Measurements from ENCODE around the gene RERE. TPM values are rescaled to one million over a fixed set of nuclear protein-coding genes. Genes with fewer than 3 reads are reported as not detected.

RERE gene
- 100 to 1,000 TPM in 1 of 2 experiments, 10 to 100 TPM in 1; 96.6 to 101 TPM for total RNA-seq

- H3K27ac Mint-ChIP-seq = peak within 1 kb of the TSS; percentile 75
- ChIA-PET CTCF (interaction anchor here (1.0 to 3.7 kb wide), 3 partner anchors 32 to 256 kb away, joined by 3 to 21 read pairs (median 3); no protein-coding TSS in a partner anchor), POLR2A (interaction anchor here (0.5 to 3.5 kb wide), 8 partner anchors 49 to 393 kb away, joined by 3 to 26 read pairs (median 3); partner anchors contain the start of gene ENO1)
- H3K4me3 Mint-ChIP-seq = peak within 1 kb of the TSS; percentile 82
- peaks cover 7% of the 10 kb centered on the region for H3K36me3 Mint-ChIP-seq (ENCODE audit: low read depth)
- peaks cover 7% of the 10 kb centered on the region for H3K27me3 Mint-ChIP-seq
- DNase-seq = peak; percentile 97
- H3K9me3 Mint-ChIP-seq = no peaks in the 10 kb centered on the region
- peaks cover 48% of the 10 kb centered on the region for H3K4me1 Mint-ChIP-seq
Observed at GRCh38 chr1:8817412-8818324, at the start of gene RERE. Gene RERE, minus strand, starts transcription at chr1:8817640.

- H3K36me3 Mint-ChIP-seq (ENCODE audit: low read depth) = peaks cover 95% of the 10 kb centered on the region
- H3K27me3 Mint-ChIP-seq = no peaks in the 10 kb centered on the region
- peak overlapping the region; percentile 70 for H3K27ac Mint-ChIP-seq
- DNase-seq = no peak
- no peak overlapping the region for H3K4me3 Mint-ChIP-seq
- H3K4me1 Mint-ChIP-seq = peaks cover 69% of the 10 kb centered on the region
- CTCF ChIA-PET = interaction anchor here (0.7 to 4.5 kb wide), 3 partner anchors 8 to 138 kb away, joined by 3 to 20 read pairs (median 5); no protein-coding TSS in a partner anchor
- POLR2A ChIA-PET = interaction anchor here (0.9 to 14.5 kb wide), 7 partner anchors 7 to 138 kb away, joined by 3 to 221 read pairs (median 7); partner anchors contain the start of genes ENO1 and RERE
- no peaks in the 10 kb centered on the region for H3K9me3 Mint-ChIP-seq
Observed at GRCh38 chr1:8866792-8867415, 49.5 kb upstream of the RERE start.

- Mint-ChIP-seq H3K4me1 (peaks cover 67% of the 10 kb centered on the region), H3K27me3 (no peaks in the 10 kb centered on the region), H3K27ac (peak overlapping the region; percentile 70), H3K36me3 (ENCODE audit: low read depth) (peaks cover 95% of the 10 kb centered on the region), H3K4me3 (no peak overlapping the region), H3K9me3 (no peaks in the 10 kb centered on the region)
- ChIA-PET CTCF (interaction anchor here (0.7 to 4.5 kb wide), 4 partner anchors 8 to 139 kb away, joined by 3 to 20 read pairs (median 6); no protein-coding TSS in a partner anchor), POLR2A (interaction anchor here (0.6 to 14.5 kb wide), 7 partner anchors 7 to 139 kb away, joined by 3 to 221 read pairs (median 9); partner anchors contain the start of genes ENO1 and RERE)
- DNase-seq = no peak
Observed at GRCh38 chr1:8866173-8866791, 48.8 kb upstream of the RERE start.

- no peak for DNase-seq
- CTCF ChIA-PET = interaction anchor here (0.8 to 4.5 kb wide), 3 partner anchors 16 to 140 kb away, joined by 3 to 20 read pairs (median 7); no protein-coding TSS in a partner anchor
- Mint-ChIP-seq H3K27me3 (no peaks in the 10 kb centered on the region), H3K9me3 (no peaks in the 10 kb centered on the region), H3K27ac (peak overlapping the region; percentile 44), H3K4me3 (no peak overlapping the region), H3K4me1 (peaks cover 65% of the 10 kb centered on the region), H3K36me3 (ENCODE audit: low read depth) (peaks cover 93% of the 10 kb centered on the region)
- POLR2A ChIA-PET = interaction anchor here (1.0 to 14.5 kb wide), 6 partner anchors 8 to 140 kb away, joined by 3 to 221 read pairs (median 6); partner anchors contain the start of gene ENO1
Observed at GRCh38 chr1:8864713-8865344, 47.4 kb upstream of the RERE start.

GRCh38 chr1:8863794-8864233 lies 46.4 kb upstream of the RERE start:
- H3K27ac Mint-ChIP-seq = no peak overlapping the region
- no peaks in the 10 kb centered on the region for H3K27me3 Mint-ChIP-seq
- H3K9me3 Mint-ChIP-seq = no peaks in the 10 kb centered on the region
- CTCF ChIA-PET = interaction anchor here (0.6 to 4.5 kb wide), 4 partner anchors 15 to 141 kb away, joined by 3 to 20 read pairs (median 4); no protein-coding TSS in a partner anchor
- no peak overlapping the region for H3K4me3 Mint-ChIP-seq
- POLR2A ChIA-PET = interaction anchor here (1.1 to 14.5 kb wide), 4 partner anchors 7 to 141 kb away, joined by 3 to 221 read pairs (median 62); partner anchors contain the start of gene ENO1
- no peak for DNase-seq
- peaks cover 64% of the 10 kb centered on the region for H3K4me1 Mint-ChIP-seq
- H3K36me3 Mint-ChIP-seq (ENCODE audit: low read depth) = peaks cover 92% of the 10 kb centered on the region

- Mint-ChIP-seq H3K4me3 (no peak overlapping the region), H3K4me1 (peaks cover 69% of the 10 kb centered on the region), H3K36me3 (ENCODE audit: low read depth) (peaks cover 95% of the 10 kb centered on the region), H3K9me3 (no peaks in the 10 kb centered on the region), H3K27ac (peak overlapping the region; percentile 45), H3K27me3 (no peaks in the 10 kb centered on the region)
- DNase-seq = no peak
- ChIA-PET CTCF (interaction anchor here (0.6 to 7.6 kb wide), 8 partner anchors 10 to 142 kb away, joined by 3 to 72 read pairs (median 5); no protein-coding TSS in a partner anchor), POLR2A (interaction anchor here (0.6 to 14.5 kb wide), 5 partner anchors 8 to 83 kb away, joined by 3 to 221 read pairs (median 4); partner anchors contain the start of gene ENO1)
Observed at GRCh38 chr1:8863138-8863537, 45.7 kb upstream of the RERE start.

GRCh38 chr1:8862528-8862927 lies 45.1 kb upstream of the RERE start:
- peaks cover 68% of the 10 kb centered on the region for H3K4me1 Mint-ChIP-seq
- CTCF ChIA-PET = interaction anchor here (0.6 to 7.6 kb wide), 14 partner anchors 11 to 142 kb away, joined by 3 to 72 read pairs (median 3); partner anchors contain the start of gene ENO1
- POLR2A ChIA-PET = interaction anchor here (0.6 to 14.5 kb wide), 5 partner anchors 8 to 84 kb away, joined by 3 to 221 read pairs (median 4); partner anchors contain the start of gene ENO1
- H3K27ac Mint-ChIP-seq = peak overlapping the region; percentile 45
- peaks cover 94% of the 10 kb centered on the region for H3K36me3 Mint-ChIP-seq (ENCODE audit: low read depth)
- no peaks in the 10 kb centered on the region for H3K27me3 Mint-ChIP-seq
- no peaks in the 10 kb centered on the region for H3K9me3 Mint-ChIP-seq
- no peak for DNase-seq
- no peak overlapping the region for H3K4me3 Mint-ChIP-seq

- ChIA-PET CTCF (interaction anchor here (0.5 to 7.6 kb wide), 10 partner anchors 8 to 250 kb away, joined by 3 to 72 read pairs (median 6); no protein-coding TSS in a partner anchor), POLR2A (interaction anchor here (1.2 to 14.5 kb wide), 6 partner anchors 10 to 144 kb away, joined by 4 to 221 read pairs (median 10); partner anchors contain the start of gene ENO1)
- peak overlapping the region; percentile 56 for H3K27ac Mint-ChIP-seq
- H3K36me3 Mint-ChIP-seq (ENCODE audit: low read depth) = peaks cover 92% of the 10 kb centered on the region
- peaks cover 56% of the 10 kb centered on the region for H3K4me1 Mint-ChIP-seq
- no peak for DNase-seq
- no peaks in the 10 kb centered on the region for H3K9me3 Mint-ChIP-seq
- no peaks in the 10 kb centered on the region for H3K27me3 Mint-ChIP-seq
- no peak overlapping the region for H3K4me3 Mint-ChIP-seq
Observed at GRCh38 chr1:8860738-8861516, 43.5 kb upstream of the RERE start.

GRCh38 chr1:8858888-8859706 lies 41.7 kb upstream of the RERE start:
- peaks cover 56% of the 10 kb centered on the region for H3K4me1 Mint-ChIP-seq
- no peaks in the 10 kb centered on the region for H3K9me3 Mint-ChIP-seq
- ChIA-PET CTCF (interaction anchor here (0.6 to 7.6 kb wide), 18 partner anchors 8 to 290 kb away, joined by 3 to 72 read pairs (median 4); partner anchors contain the start of gene ENO1), POLR2A (interaction anchor here (0.6 to 14.5 kb wide), 11 partner anchors 10 to 146 kb away, joined by 3 to 221 read pairs (median 4); partner anchors contain the start of gene ENO1)
- peak overlapping the region; percentile 77 for H3K27ac Mint-ChIP-seq
- H3K4me3 Mint-ChIP-seq = no peak overlapping the region
- peaks cover 74% of the 10 kb centered on the region for H3K36me3 Mint-ChIP-seq (ENCODE audit: low read depth)
- peak; percentile 54 for DNase-seq
- H3K27me3 Mint-ChIP-seq = no peaks in the 10 kb centered on the region

- Mint-ChIP-seq H3K27me3 (no peaks in the 10 kb centered on the region), H3K9me3 (no peaks in the 10 kb centered on the region), H3K4me1 (peaks cover 48% of the 10 kb centered on the region), H3K27ac (peak overlapping the region; percentile 77), H3K36me3 (ENCODE audit: low read depth) (peaks cover 65% of the 10 kb centered on the region), H3K4me3 (peak overlapping the region; percentile 18)
- DNase-seq = peak; percentile 54
- POLR2A ChIA-PET = interaction anchor here (1.1 to 14.5 kb wide), 6 partner anchors 10 to 147 kb away, joined by 3 to 221 read pairs (median 16); partner anchors contain the start of gene ENO1
- CTCF ChIA-PET = interaction anchor here (0.8 to 7.6 kb wide), 10 partner anchors 10 to 147 kb away, joined by 3 to 72 read pairs (median 6); partner anchors contain the start of gene ENO1
Observed at GRCh38 chr1:8858112-8858668, 40.8 kb upstream of the RERE start.

Data from activated CD4-positive, alpha-beta memory T cell treated with anti-CD3 and anti-CD28 coated beads, Interleukin-2, amount 10 ng/mL, durations not matched to agents 7 days and 5 days (primary cell).